ENCODE measurements around the gene ZNF736. TPM values are rescaled to one million over a fixed set of nuclear protein-coding genes. Genes with fewer than 3 reads are reported as not detected.

The ZNF736 gene
- not detected in 5 replicates for total RNA-seq (2022; extraction: Qiagen RNA extraction; ENCODE audit: low read depth)

DNA sequence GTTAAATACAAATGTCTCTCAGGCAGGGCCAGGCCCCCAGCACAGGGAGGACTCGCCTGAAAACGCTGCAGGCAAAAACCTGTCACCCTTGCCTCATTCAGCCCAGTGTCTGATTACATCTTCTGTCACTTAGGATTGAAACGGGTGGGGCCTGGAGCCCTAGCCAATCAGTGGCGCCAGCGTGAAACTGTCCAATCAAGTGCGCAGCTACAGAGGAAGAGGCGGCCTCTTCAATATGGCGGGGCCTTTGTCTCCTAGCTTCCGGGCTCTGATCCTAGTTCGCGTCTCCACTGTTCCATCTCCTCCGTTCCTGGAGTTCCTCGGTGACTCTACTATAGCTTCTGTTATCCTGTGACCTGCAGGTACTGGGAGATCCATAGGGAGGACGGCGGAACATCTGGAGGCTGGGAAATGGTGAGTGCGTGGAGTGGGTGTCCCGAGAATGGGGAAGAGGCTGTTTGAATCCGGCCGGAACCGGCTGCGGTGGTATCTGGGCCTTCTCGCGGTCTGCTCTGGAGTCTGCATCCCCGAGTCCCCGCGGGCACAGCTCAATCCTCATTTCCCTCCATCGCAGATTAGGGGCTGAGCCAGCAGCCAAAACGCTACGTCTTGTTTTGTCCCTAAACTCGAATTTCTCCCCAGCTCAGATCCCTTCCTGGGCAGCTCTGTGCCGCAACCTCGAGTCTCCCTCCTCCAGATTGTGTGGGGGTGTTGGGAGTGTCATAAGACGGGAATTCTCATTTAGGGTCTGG lies at the start of gene ZNF736:
ZNF736 (plus strand) TSS at position 222 of the 752 bp plus-strand sequence; CDS start at position 412, 190 bp downstream.

Other genes starting within 250 kb of the ZNF736 start
- not detected in 5 replicates for gene ZNF735, start 106.8 kb upstream of the ZNF736 start, total RNA-seq (2022; extraction: Qiagen RNA extraction; ENCODE audit: low read depth)
- gene ZNF679, start 85.5 kb upstream of the ZNF736 start, total RNA-seq (2022; extraction: Qiagen RNA extraction; ENCODE audit: low read depth): not detected in 5 replicates
- gene ZNF680, start 249.1 kb downstream of the ZNF736 start, total RNA-seq (2022; extraction: Qiagen RNA extraction; ENCODE audit: low read depth): 0.38 to 3.4 TPM (median 2.4 TPM) in 5 replicates

Data from A549 treated with RU486 at 1 μM for 4 hours (cell line).